GM21367 (cell line): ENCODE measurements around the gene COL19A1.

Source experiments
- ATAC-seq: cut with Tn5 transposase; IDR thresholded peaks from one replicate; pipeline ENCODE4 v1.9.1; 2021; ENCODE audit not compliant: unreplicated experiment

COL19A1 gene

DNA sequence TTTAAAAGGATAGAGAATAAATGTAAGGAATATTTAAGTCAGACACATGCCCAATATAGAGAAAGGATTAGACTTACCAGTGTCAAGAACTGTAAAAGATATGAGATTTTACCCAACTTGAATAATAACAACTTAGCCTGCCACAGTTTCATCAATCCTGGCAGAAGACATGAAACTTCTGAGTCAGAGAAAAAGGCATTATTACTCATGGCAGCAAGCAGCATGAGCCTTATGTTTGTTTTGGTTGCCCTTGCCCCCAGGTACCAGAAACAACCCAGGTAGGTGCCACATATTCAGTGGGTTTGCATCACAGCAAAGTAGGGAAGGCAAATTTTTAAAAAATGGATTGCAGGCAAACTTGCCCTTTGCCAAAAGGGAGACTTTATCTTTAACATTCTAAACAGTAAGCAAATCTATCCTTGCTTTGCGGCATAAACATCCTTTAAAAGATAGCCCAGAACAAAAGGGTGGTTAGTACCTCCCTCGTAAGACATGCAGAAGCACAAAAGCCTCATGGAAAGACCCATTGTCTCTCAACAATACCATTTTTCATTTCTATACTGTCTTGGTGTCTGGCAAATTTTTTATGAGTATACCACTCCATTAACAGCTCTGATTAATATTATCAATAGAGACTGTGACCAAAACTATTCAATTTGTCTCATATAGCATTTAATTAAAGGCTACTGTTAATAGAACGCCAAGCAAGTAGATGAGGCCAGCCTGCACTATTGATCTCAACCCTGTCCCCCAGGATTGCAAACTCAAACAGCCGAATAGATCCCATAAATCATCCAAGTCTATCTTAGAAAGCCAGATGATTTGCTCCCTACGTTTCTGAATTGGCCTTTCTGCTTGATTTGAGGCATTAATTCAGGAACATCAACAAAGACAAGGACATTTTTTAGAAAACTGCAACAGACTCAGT, 185.1 kb downstream of the COL19A1 start:
- ATAC-seq: no peak

DNA sequence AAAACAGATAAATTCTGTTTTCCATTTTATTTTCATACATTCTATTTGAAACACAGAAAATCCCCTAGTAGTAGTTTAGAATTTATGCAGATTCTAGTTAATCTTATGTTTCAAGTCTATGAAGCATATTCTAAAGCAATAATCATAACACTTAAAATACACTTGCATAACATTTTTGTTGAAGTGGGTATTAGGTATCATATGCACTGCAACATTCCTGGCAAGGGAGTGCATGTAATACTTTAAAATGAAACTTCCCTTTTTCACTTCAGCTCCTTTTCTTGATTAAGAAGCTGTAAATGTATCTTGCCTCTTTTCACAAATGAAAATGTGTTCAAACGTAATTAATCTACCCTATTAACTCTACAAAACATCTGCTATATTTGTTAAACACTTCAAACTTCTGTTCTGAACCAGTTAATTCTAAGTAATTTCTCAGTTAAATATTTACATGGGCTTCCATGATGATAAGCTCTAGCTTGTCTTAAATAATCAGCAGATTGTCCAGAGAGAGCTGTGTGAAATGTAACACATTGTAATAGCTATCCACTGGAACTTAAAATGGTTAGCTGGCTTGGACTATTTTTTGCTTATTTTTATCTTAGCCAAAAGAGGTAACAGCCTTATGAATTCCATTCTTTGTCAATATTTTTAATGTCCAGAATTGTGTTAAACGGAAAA, 192.8 kb downstream of the COL19A1 start:
- no peak for ATAC-seq

GRCh38 chr6:70060680-70061079, 194.3 kb downstream of the COL19A1 start:
- ATAC-seq: no peak

DNA sequence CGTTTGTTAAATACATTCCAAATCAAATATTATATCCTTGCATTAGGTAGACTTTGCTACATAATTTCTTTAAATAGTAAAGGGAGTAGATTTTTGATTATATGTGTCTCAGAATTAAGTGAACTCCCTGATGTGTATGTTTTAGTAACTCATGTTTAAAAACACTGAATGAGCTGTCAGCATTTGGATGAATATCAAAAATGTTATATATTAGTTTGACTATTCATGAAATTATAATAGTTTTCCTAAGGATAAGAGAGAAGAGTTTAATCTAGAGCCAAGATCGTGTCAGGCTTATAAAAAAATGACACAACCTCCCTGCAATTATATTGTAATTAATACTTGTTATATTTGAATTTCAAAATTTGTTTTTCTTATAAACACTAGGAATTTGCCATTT, 195.2 kb downstream of the COL19A1 start:
- no peak for ATAC-seq

GRCh38 chr6:70062010-70062409, 195.7 kb downstream of the COL19A1 start:
- ATAC-seq: no peak

- no peak for ATAC-seq
Measured at GRCh38 chr6:70072540-70073179, 206.3 kb downstream of the COL19A1 start.

DNA sequence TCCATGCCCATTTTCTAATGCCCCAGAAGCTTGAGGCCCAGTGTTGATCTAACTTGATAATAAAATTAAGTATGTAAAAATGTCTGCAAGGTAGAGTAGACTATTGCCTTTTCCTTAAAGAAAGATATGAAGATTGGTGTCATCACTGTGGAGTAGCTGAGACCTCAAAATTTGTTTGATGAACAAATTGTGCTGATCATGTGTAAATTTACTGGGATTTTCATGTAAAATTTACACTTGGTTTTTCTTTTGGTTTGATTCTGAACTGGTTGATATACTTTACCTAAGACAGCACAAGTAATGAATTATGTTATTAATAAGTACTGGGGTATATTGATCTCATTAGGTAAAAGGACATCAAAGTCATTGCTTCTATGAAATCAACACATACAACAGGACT, 207.3 kb downstream of the COL19A1 start:
- ATAC-seq: no peak

GRCh38 chr6:70079241-70079640, 212.9 kb downstream of the COL19A1 start:
- peak; percentile 47 for ATAC-seq

DNA sequence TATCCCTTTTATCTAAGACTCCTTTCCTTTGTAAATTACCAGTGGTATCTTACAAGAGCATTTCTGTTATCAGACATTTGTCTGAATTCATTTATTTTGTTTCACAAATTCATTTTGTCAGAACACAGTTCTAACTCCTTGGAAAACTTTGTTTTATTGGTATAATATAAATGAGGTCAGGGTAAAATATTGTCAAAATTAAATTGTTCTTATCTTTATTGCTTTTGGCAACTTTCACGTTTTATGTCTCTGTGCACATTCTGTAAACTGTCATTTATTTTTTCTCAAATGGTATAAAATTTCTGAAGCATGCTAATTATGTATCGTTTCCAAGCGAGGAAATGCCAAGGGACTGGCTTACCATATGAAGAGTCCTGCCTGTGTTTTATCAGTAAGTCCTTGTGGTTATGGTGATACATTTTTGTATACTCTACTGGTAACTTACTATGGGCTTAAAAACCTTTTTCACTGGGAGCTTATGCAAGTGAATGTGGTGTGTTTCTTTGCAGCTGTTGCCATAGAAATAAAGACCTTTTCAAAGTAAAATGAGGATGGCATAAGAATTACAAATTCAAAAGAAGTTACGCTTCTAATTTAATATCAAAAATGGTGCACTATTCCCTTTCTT, 214.2 kb downstream of the COL19A1 start:
- no peak for ATAC-seq

GRCh38 chr6:70082830-70083229, 216.5 kb downstream of the COL19A1 start:
- no peak for ATAC-seq

DNA sequence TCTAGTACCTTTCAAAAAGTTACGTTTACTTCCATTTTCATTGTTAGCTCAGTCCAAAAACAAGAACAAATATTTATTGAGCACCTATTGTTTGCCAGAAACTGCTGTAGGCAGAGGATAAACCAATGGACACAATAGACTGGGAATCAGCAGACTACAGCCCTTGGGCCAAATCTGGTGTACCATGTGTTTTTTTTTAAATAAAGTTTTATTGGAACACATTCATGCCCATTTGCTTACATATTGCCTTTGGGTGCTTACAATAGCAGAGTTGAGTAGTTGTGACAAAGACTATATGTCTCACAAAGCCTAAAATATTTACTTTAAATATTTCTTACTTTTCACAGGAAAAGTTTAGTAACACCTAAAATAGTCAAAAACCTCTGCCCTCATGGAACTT, 220.4 kb downstream of the COL19A1 start:
- no peak for ATAC-seq

- ATAC-seq: no peak
Measured at GRCh38 chr6:70094156-70094555, 227.8 kb downstream of the COL19A1 start.

- no peak for ATAC-seq
Measured at GRCh38 chr6:70099732-70100131, 233.4 kb downstream of the COL19A1 start.

DNA sequence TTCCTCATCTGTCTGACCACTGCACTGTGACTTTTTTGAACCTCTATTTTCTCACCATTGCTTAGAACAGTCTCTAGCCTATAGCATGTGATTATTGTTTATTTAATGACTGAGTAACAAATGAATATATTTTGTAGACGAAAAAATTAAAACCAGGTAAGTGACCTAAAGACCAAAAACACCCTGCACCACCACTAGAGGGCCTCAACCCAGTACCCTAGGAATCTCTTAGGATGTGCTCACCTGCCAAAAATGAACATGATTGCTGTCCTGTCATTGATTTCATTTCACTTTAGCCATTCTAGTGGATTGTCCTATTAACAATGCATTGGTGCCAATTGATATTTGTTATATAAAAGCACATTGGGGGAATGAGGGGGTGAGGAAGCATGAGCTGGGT, 237.4 kb downstream of the COL19A1 start:
- no peak for ATAC-seq

- no peak for ATAC-seq
Measured at GRCh38 chr6:70107852-70108629, 241.7 kb downstream of the COL19A1 start.

DNA sequence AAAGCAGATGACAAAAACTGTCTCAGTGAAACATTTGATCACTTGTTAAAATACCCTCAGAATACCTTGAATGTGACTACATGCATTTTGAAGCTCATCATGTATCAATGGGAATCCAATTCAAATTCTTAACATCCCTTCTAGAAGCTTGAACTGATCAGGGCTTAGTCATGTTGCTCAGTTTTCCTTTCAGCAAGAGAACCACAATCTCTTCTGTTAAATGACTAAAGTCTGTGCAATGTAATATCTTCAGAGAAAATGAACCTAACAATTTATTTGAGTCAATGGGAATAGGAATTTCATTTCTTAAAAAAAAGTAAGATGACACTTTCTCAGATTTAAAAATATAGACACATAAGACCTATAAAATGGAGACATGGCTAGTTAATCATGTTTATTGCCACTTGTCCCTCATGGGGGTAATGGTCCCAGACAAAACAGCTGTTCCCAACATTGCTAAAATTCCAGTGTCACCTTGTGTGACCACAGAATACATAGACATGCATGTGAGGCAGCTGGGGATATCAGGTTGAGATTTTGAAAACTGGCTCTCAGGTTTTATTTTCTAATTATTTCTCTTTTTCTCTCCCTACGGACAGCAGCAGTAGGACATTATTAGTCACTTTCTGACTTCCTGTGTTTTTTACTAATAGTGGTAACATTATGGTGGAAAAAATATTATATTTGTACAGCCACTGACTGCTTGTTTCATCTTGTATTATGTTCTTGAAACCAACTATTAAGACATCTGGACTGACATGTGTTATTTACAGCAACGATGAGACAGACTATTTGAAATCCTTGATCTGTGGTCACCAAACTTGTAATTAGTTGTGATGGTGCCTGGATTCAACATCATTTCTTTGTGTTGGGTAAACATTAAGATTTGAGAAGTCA, 244.0 kb downstream of the COL19A1 start:
- no peak for ATAC-seq

- no peak for ATAC-seq
Measured at GRCh38 chr6:70111737-70112136, 245.4 kb downstream of the COL19A1 start.

GRCh38 chr6:70112716-70113115, 246.4 kb downstream of the COL19A1 start:
- no peak for ATAC-seq

DNA sequence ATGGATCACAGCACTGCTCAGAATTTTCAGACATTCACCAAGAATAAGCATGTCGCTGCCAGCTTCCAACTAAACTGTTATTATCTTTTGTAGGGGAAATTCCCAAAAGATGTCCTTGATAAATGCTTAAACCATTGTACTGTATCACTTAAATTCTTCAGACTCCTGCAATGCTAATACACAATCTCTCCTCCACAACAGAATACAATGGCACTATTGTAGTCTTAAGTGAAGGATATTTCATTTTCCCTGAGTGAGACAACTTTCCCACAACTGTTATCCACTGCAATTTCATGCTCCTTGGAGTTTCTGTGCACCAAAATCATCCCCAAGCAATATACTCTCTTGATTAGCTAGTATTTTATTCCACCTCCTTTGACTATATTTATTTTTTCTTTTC, 246.8 kb downstream of the COL19A1 start:
- ATAC-seq: no peak

DNA sequence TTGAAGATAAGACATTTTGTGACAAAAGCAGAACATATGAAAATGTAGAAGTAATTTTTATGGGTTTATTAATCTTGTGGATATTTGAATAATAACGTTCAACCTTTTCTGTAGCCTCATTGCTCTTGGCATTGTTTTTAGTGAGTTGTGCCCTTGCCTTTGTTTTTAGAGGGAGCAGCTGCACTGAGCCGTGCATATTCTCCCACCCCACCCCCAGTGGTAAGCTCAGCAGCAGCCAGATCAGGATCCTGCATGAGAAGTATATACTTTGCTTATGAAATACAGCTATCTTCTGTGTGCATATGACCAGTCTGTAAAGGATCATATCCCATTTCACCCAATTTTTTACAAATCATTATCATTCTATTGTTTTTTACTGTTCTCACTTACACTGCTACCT, 252.3 kb downstream of the COL19A1 start:
- ATAC-seq: no peak
